GM19099 (cell line): ENCODE data around the gene EFCAB5.

Experiments used
- POLR2A ChIP-seq: IDR thresholded peaks from 3 replicates; pipeline ENCODE4 v1.6.1; 2011; ENCODE audit warnings: low read depth; ENCODE audit not compliant: insufficient read length; ENCODE audit errors: extremely low read depth

Gene EFCAB5

GRCh38 chr17:29929533-29930408 lies 11.7 kb upstream of the EFCAB5 start, which contains the start of gene SSH2:
SSH2 (minus strand) TSS chr17:29930228; CDS start chr17:29930000, 228 bp downstream.
- peak; percentile 60 for TF ChIP-seq POLR2A

GRCh38 chr17:29930409-29931010 lies 10.9 kb upstream of the EFCAB5 start:
- TF ChIP-seq POLR2A, result no peak

- TF ChIP-seq POLR2A, result no peak
Measured at GRCh38 chr17:29931231-29931932, 10.1 kb upstream of the EFCAB5 start.

GRCh38 chr17:29933379-29933778 lies 8.1 kb upstream of the EFCAB5 start:
- TF ChIP-seq POLR2A, result no peak

GRCh38 chr17:29936724-29937123 lies 4.7 kb upstream of the EFCAB5 start:
- no peak for TF ChIP-seq POLR2A

- TF ChIP-seq POLR2A, result no peak
Measured at GRCh38 chr17:29945281-29945680, 3.8 kb downstream of the EFCAB5 start.

- no peak for TF ChIP-seq POLR2A
Measured at GRCh38 chr17:29948448-29949215, 7.2 kb downstream of the EFCAB5 start.

- TF ChIP-seq POLR2A, result no peak
Measured at GRCh38 chr17:29949696-29950095, 8.3 kb downstream of the EFCAB5 start.

GRCh38 chr17:29954405-29954804 lies 13.0 kb downstream of the EFCAB5 start:
- TF ChIP-seq POLR2A, result no peak

- TF ChIP-seq POLR2A, result no peak
Measured at GRCh38 chr17:29956225-29956624, 14.8 kb downstream of the EFCAB5 start.

- TF ChIP-seq POLR2A, result no peak
Measured at GRCh38 chr17:29958947-29959657, 17.7 kb downstream of the EFCAB5 start.

GRCh38 chr17:29959658-29960337 lies 18.4 kb downstream of the EFCAB5 start:
- TF ChIP-seq POLR2A, result no peak

- TF ChIP-seq POLR2A, result no peak
Measured at GRCh38 chr17:29962656-29963055, 21.2 kb downstream of the EFCAB5 start.

- TF ChIP-seq POLR2A, result no peak
Measured at GRCh38 chr17:29968271-29968670, 26.8 kb downstream of the EFCAB5 start.
